Measurements from ENCODE around the gene FUT7.

DNA sequence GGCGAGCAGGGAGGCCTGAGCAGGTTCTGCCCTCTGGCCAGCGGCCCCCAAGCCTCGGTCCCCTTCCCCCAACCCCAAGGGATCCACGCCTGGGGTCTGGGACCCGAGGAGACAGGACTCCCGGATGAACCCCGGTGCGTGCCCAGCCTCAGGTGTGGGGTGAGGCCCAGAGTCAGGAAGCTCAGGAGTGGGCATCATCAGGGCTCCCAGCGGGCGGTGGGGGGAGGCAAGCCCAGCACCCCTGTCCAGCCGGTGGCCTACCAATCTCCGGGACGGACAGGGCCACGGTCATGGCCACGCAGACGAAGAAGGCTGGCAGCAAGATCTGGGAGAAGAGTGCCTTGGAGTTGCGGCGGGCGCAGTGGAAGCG is 18.3 kb downstream of the FUT7 start:
- no peak for TF ChIP-seq CTCF (IDR thresholded peaks at IDR 0.05)
- no peak for TF ChIP-seq POLR2AphosphoS5 (IDR thresholded peaks at IDR 0.05)
